ENCODE measurements around the gene ENTPD1.
"Not testable (repeated sequence)": the region's sequence is repeated elsewhere in the genome, so short reads cannot be mapped to it uniquely, and the experiment has no call there.

The ENTPD1 gene

GRCh38 chr10:95909561-95909960, 153.6 kb downstream of the ENTPD1 start:
- no peak overlapping the region for H2AFZ ChIP-seq (ENCODE audit: low read depth, low read length, severe bottlenecking)
- TF ChIP-seq CTCF (IDR thresholded peaks at IDR 0.05; ENCODE audit: insufficient read depth, low read length, poor library complexity, severe bottlenecking) = no peak
- TF ChIP-seq EZH2phosphoT487 (conservative IDR thresholded peaks at IDR 0.05; ENCODE audit: low read length) = no peak

GRCh38 chr10:95916039-95916438, 160.1 kb downstream of the ENTPD1 start:
- not testable (repeated sequence) for H3K27ac ChIP-seq (ENCODE audit: low read depth, low read length); H3K9me3 ChIP-seq (ENCODE audit: insufficient read depth, low read length); H3F3A ChIP-seq (ENCODE audit: insufficient read depth); H3K79me2 ChIP-seq (ENCODE audit: insufficient read depth, low read length); H3K36me3 ChIP-seq (ENCODE audit: low read length); H3K27me3 ChIP-seq (ENCODE audit: low read length); H3K9me2 ChIP-seq (replicated peaks; ENCODE audit: insufficient read depth, low read length); H3K4me2 ChIP-seq (ENCODE audit: low read depth, low read length, poor library complexity, severe bottlenecking); H3K4me3 ChIP-seq (ENCODE audit: insufficient read depth, low read length, poor library complexity, severe bottlenecking); H2AFZ ChIP-seq (ENCODE audit: low read depth, low read length, severe bottlenecking); H3K9ac ChIP-seq (ENCODE audit: low read length); H4K20me1 ChIP-seq (ENCODE audit: low read depth, low read length)

More at GRCh38 chr10:95909561-95909960, 153.6 kb downstream of the ENTPD1 start:
- Histone ChIP-seq H3K79me2 (ENCODE audit: insufficient read depth, low read length) (peaks cover 12% of the 10 kb centered on the region; the same call in 1 of the 2 replicates), H3F3A (ENCODE audit: insufficient read depth) (no peaks in the 10 kb centered on the region), H3K36me3 (ENCODE audit: low read length) (no peaks in the 10 kb centered on the region), H3K27ac (ENCODE audit: low read depth, low read length) (no peak overlapping the region), H4K20me1 (ENCODE audit: low read depth, low read length) (no peaks in the 10 kb centered on the region), H3K4me3 (ENCODE audit: insufficient read depth, low read length, poor library complexity, severe bottlenecking) (no peak overlapping the region), H3K9me3 (ENCODE audit: insufficient read depth, low read length) (no peaks in the 10 kb centered on the region), H3K9me2 (replicated peaks; ENCODE audit: insufficient read depth, low read length) (no peaks in the 10 kb centered on the region), H3K9ac (ENCODE audit: low read length) (no peak overlapping the region), H3K27me3 (ENCODE audit: low read length) (no peaks in the 10 kb centered on the region), H3K4me2 (ENCODE audit: low read depth, low read length, poor library complexity, severe bottlenecking) (no peak overlapping the region)

All from SU-DHL-6 (cell line).